Endothelial cell of hepatic sinusoid (primary cell): Measurements from ENCODE around the gene CHRNB4.
"Not testable (repeated sequence)": the region's sequence is repeated elsewhere in the genome, so short reads cannot be mapped to it uniquely, and the experiment has no call there.

Source experiments
- in situ Hi-C: cut with HindIII; loops from 2 replicates; pipeline ENCODE4 v1.10.0; 2017; ENCODE audit warnings: low sequenced_read_pairs

Gene CHRNB4

DNA sequence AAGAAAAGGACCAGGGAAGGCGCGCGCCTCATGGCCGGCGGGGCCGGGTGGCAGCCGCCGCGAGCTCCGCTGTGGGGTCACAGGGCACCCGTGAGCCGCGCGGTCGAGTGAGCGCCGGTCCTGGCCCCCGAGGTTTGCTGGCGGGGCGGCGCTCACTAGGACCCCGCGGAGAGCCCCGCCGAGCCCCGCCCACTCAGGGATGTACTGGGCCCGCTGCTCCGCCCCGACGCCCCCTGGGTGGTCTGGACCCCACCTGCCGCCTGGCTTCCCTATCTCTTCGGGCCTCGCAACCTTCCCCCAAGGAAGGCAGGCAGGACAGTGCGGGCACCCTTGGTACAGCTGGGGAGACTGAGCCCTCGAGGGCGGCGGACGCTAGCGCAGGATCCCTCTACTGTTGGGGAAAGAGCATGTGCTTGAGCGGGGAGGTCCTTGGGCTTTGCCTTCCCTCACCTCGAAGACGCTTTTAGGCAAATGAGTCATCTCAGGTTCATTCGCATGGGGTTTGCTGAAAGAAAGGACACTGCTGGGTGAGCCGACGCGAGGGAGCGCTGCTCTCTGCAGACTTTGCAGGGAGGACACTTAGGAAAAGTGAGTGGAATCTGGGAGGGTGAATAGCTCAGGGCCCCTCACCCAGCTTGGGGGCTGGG, at the start of gene CHRNB4:
Gene CHRNB4 (minus strand): TSS at position 109 of the 647 bp plus-strand sequence. CDS start 77 bp downstream, at position 32.
- in situ Hi-C loops = no loop called here

DNA sequence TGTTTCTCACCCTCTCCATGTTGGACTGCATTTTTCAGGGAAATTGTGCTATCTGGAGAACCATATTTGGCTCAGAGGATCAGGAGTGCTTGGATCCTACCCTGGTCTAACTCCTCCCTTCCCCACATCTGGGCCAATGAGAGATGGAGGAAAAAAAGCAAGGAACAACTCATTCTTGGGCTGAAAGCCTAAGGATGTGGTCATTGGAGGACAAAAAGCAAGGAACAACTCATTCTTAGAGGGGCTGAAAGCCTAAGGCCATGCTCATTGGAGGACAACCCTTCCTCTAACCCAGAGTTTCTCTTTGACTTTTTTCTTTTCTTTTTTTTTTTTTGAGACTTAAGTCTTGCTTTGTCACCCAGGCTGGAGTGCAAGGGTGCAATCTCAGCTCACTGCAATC, 48.6 kb upstream of the CHRNB4 start:
- in situ Hi-C loops = no loop called here

GRCh38 chr15:78685925-78686324, 44.9 kb upstream of the CHRNB4 start:
- in situ Hi-C loops = no loop called here

DNA sequence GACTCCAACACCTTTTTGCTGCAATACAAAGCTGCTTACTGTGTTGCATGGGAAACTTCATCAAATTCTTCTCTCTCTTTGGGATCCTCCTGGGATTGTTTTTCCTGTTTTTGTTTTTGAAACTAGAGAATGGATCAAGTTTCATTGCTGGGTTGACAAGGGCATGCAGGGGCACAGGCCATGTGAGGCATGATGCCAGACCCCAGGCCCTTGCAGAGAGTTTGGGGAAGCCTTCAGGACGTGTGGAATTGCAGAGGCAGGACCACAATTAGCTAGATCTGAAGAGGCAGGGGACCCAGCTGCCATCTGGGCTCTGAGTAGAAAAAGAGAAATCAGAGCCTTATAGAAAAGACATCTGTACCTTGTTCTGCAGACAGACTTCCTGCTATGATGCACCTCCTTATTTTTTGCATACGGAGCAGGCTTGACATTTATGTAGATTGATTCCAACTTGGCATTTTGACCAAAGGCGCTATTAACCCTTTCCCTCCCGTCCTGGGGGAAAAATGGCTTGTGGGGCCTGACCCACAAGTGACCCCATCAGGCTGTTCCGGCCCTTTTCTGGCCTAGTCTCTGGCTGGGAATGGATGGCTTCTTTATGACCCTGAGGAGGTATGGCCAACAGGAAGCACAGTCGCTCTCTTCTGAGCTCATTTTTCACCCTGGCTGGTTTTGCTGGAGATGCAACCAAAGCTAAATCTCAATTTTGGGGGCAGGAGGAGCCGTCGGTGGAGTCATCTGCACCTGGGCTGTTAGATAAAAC, 44.3 kb upstream of the CHRNB4 start:
- in situ Hi-C loops = no loop called here

DNA sequence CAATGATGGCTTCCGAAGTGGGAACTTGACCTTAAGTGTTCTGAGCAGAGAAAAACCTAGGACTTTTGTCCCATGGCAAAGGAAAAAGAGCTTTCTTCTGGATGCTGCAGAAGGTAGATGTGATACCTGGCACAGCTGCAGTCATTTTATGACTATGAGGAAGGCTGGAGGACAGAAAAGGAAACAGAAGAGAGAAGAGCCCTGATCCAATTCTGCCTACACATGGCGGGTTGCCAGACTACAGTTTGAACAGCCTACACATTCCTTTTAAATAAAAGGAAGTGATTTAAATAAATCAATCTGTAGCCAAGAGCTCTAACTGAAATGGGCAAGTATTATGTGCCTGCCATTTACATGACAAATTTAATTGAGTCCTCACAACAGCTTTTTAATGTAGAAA, 43.6 kb upstream of the CHRNB4 start:
- in situ Hi-C loops = no loop called here

DNA sequence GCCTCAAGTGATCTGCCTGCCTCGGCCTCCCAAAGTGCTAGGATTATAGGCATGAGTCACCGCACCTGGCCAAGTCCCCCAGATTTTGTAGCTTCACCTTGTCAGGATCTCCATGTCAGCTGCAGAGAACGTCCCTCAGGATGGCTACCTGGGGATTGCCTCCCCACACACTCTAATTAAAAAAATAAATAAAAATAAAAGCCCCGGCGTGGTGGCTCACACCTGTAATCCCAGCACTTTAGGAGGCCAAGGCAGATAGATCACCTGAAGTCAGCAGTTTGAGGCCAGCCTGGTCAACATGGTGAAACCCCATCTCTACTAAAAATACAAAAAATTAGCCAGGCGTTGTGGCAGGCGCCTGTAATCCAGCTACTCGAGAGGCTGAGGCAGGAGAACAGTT, 42.6 kb upstream of the CHRNB4 start:
- in situ Hi-C loops = not testable (repeated sequence)

- in situ Hi-C loops = no loop called here
These were observed 41.8 kb upstream of the CHRNB4 start for GRCh38 chr15:78682693-78683410.

- in situ Hi-C loops = no loop called here
These were observed 41.1 kb upstream of the CHRNB4 start for GRCh38 chr15:78682004-78682651.

DNA sequence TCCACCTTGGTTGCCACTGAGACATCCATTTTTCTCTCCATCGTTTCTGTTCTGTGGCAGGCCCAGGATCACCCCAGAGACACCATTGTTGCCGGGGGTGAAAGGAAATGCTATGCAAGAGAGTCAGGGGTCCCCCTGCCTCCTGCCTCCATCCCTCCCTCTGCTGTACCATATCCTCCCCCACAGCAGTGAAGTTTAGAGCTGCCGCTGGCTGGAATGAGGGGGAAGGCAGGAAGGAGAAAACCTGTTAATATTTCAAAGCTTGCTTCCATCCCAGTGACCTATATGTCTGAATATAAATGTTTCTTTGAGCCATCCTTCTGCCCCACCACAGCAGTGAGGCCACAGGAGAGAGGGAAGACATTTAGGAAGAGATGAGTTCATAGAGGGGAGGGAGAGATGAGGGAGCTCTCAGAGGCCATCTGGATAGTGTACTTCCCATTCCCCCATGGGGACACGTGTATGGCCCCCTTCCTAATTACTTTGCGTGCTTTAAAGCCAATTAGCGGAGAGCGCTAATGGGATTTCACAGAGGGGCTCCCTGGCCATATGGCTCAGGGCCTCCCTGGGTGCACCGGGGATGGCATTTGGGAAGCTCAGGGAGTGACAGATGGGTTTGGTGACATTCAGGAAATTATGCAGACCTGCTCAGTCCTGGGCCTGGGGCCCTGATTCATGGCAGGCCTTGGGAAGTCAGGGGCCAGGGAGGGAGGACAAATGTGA, 40.4 kb upstream of the CHRNB4 start:
- in situ Hi-C loops = no loop called here

DNA sequence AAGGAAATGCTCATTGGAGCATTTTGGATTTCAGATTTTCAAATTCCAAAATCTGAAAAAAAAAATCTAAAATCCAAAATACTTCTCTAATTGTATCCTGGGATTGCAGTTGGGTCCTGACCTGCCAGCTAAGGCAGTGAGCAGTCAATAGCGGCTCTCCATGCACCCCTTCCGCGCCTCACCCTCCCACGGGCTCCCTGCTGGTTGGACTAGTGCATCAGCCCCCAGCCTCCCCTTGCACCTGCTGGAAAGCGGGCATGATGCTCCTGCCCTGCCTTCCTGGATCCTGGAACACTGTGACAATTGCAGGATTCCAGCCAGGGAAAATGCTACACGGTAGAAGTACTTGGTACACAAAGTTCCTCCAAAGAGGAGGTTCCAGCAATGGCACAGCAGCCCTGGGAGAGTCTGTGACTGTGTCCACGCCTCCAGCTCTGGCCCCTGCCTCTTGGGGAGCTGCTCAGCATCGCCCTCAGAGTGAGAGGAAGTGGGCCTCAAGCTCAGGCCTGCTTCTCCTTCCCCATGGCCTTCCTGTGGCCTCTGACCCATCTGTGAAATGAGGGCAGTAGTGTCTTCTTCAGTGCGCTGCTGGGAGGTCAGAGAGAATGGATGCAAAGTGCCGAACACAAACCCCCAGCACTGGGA, 39.5 kb upstream of the CHRNB4 start:
- in situ Hi-C loops = no loop called here

GRCh38 chr15:78679089-78679511, 38.1 kb upstream of the CHRNB4 start:
- in situ Hi-C loops = no loop called here

- in situ Hi-C loops = no loop called here
These were observed 35.6 kb upstream of the CHRNB4 start for GRCh38 chr15:78676424-78677110.

DNA sequence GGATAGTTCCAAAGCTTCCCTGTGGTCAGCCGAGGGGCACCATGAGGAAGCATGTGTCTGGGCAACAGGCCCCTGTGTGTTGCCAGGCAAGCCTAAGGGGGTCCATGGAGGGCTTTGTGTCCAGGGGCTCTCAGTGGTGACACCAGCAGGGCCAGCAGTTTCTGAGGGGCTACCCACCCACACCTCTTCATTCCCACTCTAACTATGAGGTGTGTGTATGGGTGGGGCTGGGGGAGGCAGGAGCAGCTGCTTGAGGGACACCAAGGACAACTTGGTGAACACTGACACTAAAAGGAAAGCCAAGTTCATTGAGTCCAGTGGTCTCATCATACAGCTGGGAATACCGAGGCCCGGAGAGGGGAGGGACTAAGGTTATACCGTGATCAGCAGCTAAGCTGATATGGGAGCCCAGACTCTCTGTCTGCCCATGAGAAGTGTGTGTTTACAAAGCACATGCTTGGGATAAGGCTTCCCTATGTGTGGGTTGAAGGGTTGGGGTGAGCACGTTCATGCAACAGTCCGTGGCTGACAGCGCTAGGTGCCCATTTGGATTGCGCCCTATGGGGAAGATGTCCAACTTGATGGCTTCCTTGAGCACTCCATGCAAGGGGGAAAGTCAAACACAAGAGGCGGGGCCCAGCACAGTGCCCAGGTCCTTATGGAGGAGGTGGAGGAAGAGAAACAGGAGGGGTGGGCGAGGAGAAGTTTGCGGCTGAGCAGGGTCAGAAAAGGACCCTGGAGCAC, 34.8 kb upstream of the CHRNB4 start:
- in situ Hi-C loops = no loop called here

- in situ Hi-C loops = no loop called here
These were observed 34.2 kb upstream of the CHRNB4 start for GRCh38 chr15:78675206-78675605.

DNA sequence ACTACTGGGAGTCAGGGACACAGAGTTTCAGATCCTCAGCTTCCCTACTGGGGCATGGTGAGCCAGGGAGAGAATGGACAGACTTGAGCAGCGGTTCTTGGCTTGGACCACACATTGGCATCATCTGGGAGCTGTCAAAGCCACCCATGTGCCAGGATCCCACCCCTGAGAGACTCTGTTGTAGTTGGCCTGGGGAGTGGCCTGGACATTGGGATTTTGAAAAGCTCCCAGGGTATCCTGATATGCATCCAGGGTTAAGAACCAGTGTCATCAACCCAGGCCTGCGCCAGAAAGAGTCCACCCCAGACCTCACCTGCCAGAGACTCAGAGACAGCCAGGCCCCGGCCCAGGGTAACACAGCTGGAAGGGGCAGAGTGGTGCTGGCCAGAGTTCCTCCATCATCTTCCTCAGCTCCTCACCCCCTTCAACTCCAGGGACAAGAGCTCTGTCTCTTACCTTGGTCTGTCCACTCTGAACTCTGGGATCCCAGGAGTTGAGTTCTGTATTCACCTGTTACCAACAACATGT, 33.0 kb upstream of the CHRNB4 start:
- in situ Hi-C loops = no loop called here

- in situ Hi-C loops = no loop called here
These were observed 32.5 kb upstream of the CHRNB4 start for GRCh38 chr15:78673476-78673875.

GRCh38 chr15:78672285-78673014, 31.4 kb upstream of the CHRNB4 start:
- in situ Hi-C loops = no loop called here

DNA sequence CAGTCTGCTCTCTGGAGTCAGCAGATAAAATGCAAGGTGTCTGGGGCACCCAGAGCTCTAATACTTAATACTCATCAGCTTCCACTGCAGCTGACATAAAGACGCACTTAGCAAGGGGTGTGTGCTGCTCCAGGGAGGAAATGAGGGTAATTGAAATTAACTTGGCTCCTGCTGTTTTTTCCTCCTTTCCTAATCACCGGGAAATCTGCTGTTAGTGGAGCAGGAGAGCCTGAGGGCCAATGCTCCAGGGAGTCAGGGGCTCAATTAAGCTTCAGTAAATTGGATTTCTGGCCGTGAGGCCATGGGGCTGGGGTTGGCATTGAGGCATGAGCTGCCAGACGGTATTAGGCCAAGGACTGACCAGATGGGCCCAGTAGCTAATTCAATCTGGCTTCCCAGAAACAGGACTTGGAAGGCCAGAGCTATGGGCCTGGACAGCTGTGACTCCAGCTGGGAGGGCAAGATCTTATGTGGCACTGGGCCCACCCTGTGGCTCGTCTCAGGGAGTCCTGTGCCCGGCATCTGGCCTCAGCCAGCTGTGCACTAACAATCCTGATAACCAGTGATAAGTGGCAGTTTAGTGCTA, 30.7 kb upstream of the CHRNB4 start:
- in situ Hi-C loops = no loop called here
